SH-SY5Y (cell line): Measurements from ENCODE around the gene ARHGAP42.

Experiments
- GATA2 ChIP-seq: IDR thresholded peaks from 2 replicates; pipeline ENCODE4 v1.6.1; 2011; ENCODE audit warnings: mild to moderate bottlenecking, low read depth, low read length
- GATA3 ChIP-seq: IDR thresholded peaks from 2 replicates; pipeline ENCODE4 v1.6.1; 2011; ENCODE audit warnings: low read depth, mild to moderate bottlenecking, low read length, moderate library complexity

ARHGAP42 gene

DNA sequence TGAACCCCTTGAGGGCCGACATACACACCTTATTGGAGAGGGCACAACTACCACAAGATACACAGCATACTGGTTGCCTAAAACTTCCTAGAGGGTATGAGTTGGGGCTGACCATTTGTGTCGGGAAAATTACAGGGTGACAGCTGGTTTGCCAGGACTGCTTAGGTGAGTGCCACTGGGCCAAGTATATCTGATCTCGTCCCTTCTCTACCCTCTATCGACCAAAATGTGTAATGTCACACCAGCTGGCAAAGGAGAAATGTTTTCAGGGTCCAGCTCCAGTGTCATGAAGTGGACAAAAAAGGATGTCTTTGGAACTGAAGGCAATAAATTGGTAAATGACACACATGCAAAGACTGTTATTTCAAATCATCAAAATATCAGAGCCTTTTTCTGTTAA is 316.4 kb downstream of the ARHGAP42 start:
- TF ChIP-seq GATA2 (no peak), GATA3 (no peak)

DNA sequence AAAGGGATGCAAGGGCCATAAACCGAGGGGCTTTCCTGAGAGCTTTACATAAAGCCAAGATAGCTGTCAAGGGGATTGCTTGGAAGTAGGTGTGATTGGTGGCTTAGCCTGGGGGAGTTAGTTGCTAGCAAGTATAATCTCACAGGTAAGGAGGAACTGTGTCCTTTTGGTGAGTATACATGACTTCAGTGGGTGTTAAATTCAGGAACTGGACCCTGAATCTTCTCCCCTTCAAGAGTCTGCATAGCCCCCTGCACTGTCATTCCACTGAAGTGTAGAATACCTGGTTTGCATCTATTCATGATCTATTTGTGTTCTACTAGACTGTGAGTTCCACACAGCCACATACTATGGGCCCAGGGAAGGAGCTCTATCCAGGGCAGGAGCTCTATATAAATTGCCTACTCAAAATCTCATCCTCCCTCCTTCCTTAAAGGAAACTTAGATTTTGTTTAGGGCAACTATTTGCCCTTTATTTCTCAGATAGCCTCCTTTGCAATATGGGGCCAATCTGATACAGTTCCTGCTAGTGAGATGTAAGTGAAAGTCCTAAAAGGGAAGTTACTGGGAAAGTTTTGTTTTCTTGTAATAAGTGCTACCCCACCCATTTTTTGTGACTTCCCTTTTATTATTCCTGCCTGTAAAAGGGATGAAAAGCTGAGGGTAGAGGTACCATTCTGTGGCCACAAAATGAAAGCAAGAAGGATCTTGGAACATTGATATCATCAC is 322.0 kb downstream of the ARHGAP42 start:
- TF ChIP-seq GATA3 (no peak), GATA2 (no peak)

- no peak for TF ChIP-seq GATA2
- no peak for TF ChIP-seq GATA3
Observed at GRCh38 chr11:101009690-101010055, 322.6 kb downstream of the ARHGAP42 start.

DNA sequence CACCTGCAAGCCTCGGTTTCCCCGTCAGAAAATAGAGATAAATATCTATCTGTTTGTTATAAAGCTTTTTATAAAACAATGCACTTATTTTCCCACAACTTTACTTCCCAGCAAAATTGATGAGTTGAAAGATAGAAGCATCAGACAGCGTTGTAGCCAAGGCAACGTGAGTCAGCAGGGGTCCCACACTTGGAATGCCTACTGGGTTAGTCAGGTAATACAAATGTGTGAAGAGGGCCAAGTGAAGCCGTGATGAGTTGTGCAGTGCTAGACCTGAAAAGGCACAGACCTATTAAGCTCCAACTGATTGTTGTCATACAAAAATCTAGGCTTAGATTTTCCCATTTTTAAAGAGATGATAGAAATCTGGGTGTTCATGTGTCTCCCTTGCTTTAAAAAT is 323.8 kb downstream of the ARHGAP42 start:
- no peak for TF ChIP-seq GATA2
- TF ChIP-seq GATA3 = no peak

- TF ChIP-seq GATA2 = no peak
- no peak for TF ChIP-seq GATA3
Observed at GRCh38 chr11:101011881-101012280, 324.8 kb downstream of the ARHGAP42 start.

GRCh38 chr11:101014600-101015285 is 327.7 kb downstream of the ARHGAP42 start:
- TF ChIP-seq GATA2 (no peak), GATA3 (no peak)

DNA sequence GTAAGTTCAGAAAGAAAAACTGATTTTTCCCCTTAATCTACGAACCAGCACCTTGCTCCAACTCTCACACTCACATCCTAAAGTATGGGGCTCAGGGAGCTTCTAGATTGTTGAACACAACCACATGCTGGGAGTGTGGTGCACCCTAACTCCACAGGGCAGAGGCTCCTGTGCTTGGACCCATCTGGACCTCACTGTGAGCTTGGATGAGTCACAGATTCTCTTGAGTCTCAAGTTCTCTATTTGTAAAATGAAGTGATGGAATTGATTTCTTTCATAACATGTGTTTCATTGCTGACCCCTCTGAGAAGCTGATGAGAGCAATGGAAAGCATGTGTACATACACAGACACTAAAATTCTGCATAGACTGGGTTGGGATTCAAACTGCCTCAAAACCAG is 332.8 kb downstream of the ARHGAP42 start:
- TF ChIP-seq GATA3 (no peak), GATA2 (no peak)

DNA sequence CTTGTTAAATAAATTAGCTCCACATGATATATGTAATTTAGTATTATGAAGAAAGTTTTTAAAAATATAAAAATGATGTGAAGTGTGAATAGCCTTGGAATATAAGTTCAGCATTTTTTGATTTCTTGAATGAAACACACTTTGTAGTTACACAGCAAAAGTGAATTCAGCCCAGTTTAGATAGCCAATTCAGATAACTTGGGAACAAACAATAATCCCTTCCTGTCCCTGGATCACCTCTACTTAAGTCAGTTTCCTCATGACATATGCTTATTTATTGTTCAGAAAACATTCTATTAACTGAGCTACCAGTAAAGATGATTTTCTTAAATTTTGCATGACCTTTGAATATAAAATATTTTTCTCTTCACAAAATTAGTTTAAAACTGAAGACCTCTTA is 335.2 kb downstream of the ARHGAP42 start:
- TF ChIP-seq GATA3 = no peak
- no peak for TF ChIP-seq GATA2

- TF ChIP-seq GATA2 (no peak), GATA3 (no peak)
Observed at GRCh38 chr11:101028644-101029043, 341.6 kb downstream of the ARHGAP42 start.

- TF ChIP-seq GATA2 = no peak
- no peak for TF ChIP-seq GATA3
Observed at GRCh38 chr11:101030015-101030414, 342.9 kb downstream of the ARHGAP42 start.

DNA sequence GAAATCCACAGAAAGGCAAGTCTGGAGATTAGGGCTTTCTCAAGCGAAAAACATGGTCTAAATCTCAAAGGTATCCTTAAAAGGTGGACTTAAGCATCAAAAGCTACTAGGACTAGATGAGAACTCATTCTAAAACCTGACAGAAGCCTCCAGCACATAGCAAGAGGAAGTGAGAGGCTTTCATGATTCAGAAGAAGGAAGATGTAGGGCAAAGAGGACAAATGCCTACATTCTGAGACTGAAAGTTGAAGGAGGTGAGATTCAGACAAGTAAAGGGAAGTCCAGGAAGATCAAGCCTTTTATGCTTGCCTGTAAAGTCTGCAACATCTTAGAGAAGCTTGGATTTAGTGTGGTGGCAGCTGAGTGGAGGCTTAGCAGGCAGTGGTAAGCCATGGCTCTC is 343.6 kb downstream of the ARHGAP42 start:
- TF ChIP-seq GATA2 (no peak), GATA3 (no peak)

DNA sequence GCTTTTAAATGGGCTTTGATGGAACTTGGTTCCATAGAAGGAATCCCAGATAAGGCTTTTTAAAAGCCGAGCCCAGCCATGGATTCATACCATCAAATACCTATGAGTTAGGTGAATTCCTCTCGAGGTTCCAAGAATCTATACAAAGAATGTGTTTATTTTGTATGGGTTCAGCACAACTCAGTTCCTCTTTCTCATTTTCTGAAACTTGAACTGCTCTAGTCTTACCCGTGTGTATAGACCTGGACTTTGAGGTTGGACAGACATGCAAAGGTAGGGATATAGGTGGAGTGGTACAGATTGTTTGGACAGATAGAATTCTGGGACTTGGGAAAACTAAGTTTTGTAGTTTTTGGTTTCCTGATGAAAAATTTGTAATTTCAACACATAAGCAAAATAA is 344.6 kb downstream of the ARHGAP42 start:
- TF ChIP-seq GATA3 = no peak
- TF ChIP-seq GATA2 = no peak

- TF ChIP-seq GATA3 (no peak), GATA2 (no peak)
Observed at GRCh38 chr11:101032991-101033390, 345.9 kb downstream of the ARHGAP42 start.

GRCh38 chr11:101034076-101034475 is 347.0 kb downstream of the ARHGAP42 start:
- no peak for TF ChIP-seq GATA2
- TF ChIP-seq GATA3 = no peak

- TF ChIP-seq GATA2 (no peak), GATA3 (no peak)
Observed at GRCh38 chr11:101035872-101036271, 348.8 kb downstream of the ARHGAP42 start.
